GM21381 (cell line): ENCODE measurements around the gene MAML2.

Experiments
- ATAC-seq: cut with Tn5 transposase; IDR thresholded peaks from one replicate; pipeline ENCODE4 v1.9.1; 2021; ENCODE audit warnings: mild to moderate bottlenecking, moderate library complexity; ENCODE audit not compliant: unreplicated experiment

The MAML2 gene

DNA sequence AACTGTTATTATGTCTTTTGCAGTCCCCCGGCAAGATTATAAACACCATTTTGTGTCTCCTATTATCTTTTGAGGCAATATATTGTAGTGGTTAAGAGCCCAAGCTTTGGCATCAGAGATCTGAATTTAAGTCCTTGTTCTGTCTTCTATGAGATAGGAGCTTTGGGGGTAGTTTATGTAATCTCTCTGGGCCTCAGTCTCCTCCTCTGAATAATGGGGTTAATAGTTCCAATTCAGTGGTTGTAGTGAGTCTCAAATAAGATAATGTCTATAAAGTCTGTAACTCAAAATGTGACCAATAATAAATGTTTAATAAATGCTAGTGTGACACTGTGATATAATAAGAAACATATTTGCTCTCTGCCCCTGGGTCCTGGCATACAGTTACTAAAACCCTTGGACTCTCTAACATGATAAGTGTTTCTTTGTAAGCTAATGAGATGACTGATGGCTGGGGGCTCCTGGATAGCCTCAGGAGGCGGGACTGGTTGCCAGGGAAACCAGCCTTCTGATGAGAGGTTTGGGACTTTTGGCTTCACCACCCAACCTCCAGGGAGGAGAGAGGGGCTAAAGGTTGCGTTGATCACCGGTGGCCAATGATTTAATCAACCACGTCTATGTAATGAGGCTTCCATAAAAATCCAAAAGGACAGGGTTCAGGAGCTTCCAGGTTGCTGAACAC, 235.7 kb downstream of the MAML2 start:
- no peak for ATAC-seq

DNA sequence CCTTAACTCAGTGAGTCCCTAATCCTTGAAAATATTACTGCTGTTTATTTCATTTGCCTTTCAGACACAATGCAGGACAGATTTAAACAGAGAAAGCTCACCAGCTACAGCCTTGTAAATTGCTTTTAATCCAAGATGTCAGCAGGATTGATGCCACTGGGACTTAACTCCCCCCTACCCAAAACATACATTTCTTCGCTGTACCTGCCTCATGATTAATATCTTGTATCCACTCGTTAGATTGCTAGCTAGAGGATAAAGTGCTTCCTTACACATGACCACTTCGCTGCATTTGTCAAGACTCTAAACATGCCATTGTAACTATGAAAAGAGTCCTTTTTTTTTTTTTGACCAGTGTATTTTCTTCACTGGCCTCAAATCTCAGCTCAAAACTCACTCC, 236.3 kb downstream of the MAML2 start:
- ATAC-seq: no peak

DNA sequence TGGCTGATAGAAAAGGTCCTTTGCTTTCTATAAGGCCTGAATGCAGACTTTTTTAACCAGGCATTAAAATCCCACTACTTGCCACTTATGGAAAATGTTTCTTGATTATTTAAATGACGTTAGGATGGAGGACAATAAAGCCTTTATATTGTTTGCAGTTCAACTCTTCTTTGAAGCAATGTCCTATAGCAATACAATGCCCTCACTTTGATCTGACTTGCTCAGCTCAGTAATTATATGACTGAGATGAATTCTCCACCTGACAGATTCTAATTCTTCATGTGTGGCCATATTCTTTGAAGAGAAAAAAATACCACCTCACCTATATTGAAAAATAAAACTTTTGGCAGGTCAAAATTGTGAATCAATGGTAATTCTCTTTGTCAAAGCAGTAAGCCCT, 237.1 kb downstream of the MAML2 start:
- no peak for ATAC-seq

DNA sequence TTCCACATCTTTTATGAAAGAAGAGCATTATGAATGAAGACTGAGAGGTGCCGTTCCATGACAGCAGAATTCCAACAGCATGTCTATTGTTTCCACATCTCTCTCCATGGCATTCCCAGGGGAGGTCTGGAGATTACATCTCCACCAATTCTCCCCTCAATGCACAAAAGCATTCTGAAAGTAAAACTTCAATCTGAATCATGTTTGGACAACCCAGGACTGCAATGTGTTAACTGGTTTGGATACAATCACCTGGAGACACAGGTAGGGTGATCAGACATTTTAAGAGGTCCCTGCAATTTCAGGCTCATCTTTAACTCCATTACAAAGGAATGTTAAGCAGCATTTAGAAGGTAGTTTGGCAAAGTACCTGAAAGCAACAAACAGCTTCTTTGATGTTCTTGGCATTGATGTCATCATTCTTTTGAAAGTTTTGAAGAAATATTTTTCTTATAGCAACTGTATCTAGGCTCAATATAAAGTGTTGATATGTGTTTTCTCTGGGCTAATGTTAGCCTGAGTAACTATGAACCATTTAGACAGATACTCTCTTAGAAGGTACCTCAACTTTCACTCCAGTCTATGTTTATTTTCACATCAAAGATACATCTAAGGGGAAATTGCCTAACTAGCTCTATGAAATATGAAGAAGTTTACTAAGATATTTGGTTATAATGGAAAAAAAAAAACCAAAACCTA, 237.6 kb downstream of the MAML2 start:
- no peak for ATAC-seq

DNA sequence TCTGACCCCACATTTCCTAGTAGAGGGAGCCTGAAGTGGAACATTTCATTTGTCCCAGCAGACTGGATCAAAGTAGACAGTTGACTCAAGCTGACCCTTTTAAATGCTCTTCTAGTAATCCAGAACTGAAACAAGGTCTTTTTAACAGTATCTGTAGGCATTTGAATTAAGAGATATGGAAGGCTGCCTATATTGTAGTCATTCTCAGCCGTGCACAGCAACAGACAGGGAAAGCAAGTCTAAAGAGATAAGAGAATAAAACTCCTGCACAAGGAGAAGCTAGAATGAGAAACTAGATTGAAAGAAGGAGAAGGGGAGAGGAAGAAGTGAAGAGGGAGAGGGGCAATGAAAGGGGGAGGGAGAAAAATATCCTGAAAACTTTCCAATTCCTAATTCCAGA, 238.5 kb downstream of the MAML2 start:
- ATAC-seq: no peak

DNA sequence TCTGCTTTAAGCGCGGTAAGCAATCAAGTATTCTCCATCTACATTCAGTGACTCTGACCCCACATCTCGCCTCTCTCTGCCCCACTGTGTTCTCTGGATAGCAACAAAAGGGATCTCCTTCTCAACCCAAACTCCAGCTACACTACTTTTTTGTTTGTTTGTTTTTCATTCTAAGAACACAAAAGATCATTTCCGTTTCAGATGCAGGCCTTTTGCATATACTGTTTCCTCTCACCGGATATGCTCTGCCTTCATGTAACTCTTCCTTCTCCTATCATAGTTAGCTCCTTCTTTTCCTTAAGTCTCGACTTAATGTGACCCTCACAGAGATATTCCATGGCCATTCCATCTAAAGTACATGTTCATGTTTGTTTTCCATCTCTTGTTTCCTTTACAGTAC, 239.3 kb downstream of the MAML2 start:
- ATAC-seq: no peak

DNA sequence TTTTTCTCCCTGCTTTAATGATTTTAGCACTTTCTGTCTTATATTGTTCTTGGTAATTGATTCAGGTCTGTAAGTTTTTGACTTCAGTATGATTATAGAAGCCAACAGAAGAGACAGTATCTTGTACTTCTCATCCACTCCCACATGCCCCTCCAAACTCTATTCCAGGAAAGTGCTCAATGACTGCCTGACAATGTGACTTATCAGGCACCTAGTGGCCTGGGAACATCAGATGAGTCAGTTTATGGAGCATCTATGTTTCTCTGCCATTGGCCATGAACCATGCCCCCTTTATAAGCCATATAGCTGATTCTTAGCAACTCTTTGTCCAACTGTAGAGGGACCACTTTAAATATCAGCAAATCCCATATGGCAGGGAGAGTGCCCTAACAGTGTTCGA, 239.9 kb downstream of the MAML2 start:
- ATAC-seq: no peak

DNA sequence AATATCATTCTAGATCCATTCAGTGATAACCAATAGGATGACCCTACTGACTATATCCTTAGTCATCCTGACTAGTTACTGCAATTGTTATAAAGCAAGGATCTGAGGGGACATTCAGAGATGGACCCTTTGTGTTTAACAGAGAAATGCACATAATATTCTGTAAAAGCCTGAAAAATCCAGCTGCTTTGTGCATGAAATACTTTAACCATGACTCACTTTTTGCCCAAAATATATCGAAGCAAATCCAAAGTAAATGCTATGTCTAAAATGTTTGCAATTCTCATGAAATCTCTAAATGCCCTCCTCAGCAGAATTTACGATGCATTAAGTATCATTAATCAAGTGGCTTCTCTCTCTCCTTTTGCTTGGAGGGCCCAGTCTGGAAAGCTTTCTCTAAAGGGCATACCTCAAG, 240.3 kb downstream of the MAML2 start:
- ATAC-seq: no peak

DNA sequence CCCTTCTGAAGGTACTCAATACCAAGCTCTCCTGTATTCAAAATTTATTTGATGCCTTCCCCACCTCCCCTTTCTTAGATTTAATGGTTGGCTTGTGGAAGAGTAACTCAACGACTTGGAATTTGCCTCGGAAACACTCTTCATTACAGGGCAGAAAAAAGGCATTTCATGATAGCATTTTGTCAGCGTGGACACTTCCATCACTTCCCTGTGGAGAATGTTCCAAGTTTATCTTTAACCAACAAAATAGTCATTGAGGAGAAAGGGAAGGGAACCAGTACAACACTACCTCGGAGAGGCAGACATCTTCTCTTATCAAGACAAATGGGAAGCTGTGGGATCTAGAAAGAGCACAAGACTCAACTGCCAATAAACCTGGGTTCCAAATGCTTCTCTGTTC, 241.8 kb downstream of the MAML2 start:
- ATAC-seq: no peak

DNA sequence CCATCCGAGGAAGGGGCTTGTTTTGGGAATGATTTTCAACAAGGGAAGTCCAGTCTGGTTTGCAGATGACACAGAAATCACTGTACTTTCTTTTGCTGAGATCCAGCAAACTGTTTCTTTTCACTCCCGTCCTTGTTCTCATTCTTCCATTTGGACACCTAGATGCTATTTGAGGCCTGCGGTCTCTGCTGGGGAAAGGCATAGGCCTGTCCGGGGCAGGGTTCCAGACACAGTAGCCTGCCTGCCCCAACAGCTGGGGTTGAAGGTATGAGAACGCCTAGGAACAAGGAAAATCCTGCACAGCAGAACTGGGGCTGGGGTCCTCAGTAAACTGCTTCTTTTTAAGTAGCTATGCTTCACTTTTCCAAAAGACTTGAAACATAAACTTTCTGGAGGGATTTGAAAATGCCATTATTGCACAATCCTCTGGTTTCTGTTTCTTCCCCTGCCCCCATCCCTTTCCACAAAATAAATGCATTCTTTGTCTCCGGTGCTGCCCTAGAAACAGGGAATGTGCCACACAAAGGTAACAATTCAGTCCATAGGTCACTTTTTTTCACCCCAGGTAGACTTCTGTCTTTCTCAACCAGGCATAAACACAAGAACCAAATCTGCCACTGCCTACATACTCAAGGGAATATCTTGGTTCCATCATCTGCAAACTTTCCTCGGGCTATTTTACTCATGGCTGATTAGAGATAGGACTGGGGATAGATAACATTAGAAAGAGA, 244.3 kb downstream of the MAML2 start:
- ATAC-seq: no peak

DNA sequence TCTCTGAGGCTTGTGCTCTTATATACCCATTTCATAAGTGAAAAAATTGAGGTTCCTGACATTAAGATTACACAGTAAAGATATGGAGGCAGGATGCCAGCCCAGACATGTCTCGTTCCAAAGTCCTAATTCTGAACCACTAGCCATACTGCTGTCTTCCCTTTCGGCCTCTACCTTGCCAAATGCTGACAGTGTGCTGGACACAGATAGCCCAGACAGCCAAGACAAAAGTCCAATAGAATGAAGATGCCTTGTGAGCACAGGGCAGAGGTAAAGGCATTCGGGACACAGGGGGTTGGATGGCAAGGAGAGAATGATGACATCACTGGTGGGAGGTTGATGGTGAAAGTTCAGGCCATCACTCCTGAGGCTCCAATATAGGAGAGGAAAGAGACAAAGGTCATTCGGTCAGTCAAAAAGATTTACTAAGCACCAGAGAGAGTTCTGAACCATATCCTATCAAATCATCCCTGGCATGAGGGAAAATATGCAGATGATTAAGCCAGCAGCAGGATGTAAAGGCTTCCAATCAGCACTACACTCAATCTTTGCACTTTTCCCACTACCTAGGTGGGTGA, 245.1 kb downstream of the MAML2 start:
- no peak for ATAC-seq

DNA sequence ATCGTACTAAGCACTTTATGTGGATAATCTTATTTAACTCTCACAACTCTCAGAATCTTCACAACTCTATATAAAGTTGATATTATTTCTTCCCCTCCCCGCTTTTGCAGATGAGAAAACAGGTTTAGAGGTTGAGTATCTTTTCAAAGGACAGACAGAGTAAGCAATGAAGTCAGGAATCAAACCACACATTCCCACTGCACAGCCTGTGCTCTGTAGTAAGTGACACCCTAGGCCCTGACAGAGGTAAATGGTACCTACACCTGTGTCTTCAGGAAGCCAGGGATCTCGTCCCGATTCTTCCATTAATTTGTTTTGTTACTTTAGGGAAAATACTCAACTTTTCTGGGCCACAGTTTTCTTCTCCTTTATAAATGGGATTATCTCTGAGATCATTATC, 246.6 kb downstream of the MAML2 start:
- no peak for ATAC-seq

DNA sequence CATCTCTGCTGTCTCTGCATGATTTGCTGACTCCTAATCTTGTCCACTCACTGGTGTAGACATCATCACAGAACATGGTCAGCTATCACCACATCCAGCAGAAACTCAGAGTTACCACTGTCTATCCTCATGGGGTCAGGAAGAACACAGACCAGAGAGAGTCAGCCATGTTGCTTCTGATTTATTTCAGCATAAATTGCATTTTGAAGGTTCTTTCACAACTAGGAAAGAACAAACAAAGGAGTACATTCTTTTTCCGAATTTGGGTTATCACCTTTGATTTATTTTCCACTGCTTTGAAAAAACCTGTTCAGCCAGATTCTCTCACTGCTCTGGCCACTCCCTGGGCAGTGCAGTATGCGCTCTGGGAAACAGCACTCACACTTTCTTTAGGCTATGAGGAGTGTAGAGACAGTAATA, 247.1 kb downstream of the MAML2 start:
- no peak for ATAC-seq

DNA sequence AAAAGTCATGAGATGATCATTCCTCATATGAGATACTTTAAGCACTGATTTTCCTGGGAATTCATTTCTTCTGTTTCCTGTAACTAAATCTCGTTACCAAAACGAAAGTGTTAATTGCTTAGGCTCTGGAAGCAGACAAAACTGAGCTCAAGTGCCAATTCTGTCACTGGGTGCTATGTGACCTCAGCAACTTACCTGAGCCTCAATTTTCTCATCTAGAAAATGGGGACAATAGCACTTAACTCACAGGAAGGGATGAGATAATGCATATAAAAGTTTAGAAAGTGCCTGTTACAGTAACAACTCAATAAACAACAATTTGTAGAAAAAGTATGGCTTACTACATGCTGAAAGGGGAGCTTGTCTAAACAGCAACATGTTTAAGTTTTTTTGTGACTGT, 248.8 kb downstream of the MAML2 start:
- no peak for ATAC-seq

DNA sequence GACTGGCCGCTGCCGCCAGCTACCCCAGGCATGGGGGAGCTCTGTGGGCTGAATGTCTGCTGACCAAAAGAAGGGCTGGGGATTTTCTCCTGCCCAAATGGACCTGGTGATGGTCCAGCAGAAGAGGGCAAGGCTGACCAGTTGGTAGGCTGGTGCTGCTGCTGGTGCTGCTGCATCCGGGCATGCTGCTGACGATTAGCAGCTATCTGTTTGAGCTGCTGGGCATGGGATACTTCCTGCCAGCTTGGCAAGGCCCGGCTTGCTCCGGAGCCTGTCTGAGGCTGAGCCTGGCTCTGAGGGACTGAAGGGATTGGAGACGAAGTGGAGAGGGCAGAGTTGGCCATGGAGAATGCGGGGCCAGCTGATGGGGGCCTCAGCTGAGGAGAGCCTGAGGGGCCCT, 250.5 kb downstream of the MAML2 start:
- no peak for ATAC-seq

DNA sequence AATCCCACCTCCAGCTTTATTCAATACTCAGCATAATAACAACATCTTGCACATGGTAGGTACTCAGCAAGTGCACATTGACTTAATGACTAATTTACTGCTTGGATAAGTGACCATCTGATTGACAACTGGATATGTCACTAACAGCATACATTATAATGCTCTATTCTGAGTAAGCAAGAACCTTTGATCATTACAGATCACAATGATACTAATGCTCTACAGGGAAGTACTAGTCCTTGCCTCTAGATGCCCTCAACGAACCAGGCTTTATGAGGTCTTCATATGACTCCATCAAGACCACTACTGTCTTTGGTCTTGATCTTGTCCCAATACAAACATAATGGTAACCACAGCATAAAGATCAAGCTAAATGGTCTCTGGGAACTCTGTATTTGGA, 251.5 kb downstream of the MAML2 start:
- no peak for ATAC-seq

DNA sequence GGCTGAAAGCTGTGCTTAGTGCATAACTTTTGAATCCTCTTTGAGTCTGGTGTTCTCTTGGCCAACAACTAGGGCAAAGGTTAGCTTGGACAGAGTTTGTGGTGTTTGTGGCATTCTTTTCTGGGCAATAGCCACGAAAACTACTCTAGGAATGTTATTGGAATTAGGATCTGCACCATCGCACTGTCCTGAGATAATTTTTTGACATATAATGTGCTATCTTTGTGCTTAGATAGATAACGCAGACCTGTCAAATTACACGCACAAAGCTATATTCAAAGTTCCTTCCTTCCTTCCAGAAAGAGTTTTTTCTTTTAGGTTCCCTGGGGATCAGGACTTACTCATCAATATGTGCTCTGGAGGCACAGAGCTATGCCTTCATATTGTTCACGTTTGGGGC, 252.3 kb downstream of the MAML2 start:
- no peak for ATAC-seq

DNA sequence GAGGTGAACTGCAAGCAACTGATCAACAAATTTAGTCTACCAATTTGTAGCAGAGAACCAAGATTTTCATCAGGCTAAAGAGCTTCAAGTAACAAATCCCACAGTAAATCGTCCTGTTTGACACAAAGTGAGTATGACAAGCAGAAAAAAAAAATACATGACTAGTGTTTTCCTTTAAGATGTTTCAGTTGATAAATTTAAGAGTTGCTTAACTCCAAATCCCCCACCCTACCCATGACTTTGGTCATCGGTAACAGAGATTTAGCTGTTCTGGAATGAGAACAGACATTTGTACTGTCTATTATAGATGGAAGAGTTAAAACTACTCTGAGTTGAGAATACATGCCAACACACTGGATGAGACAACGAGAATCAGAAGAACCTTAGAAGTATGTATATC, 254.1 kb downstream of the MAML2 start:
- no peak for ATAC-seq

DNA sequence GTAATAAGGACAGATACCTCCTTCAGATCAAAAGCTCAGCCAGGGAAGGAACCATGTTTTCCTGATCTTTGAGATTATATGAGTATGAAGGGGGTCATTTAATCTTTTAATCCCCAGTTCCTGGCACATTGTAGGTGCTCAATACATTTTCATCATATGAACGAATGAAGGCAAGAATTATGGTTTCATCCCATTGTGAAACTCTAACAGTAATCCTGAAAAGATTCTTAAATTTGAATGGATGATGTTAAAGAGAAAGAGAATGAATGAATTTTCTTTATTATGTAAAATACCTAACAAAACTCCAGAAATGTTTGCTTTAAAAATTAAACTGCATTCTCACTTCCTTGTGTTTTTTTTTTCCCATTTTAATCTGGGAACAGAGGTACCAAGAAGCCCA, 256.9 kb downstream of the MAML2 start:
- ATAC-seq: no peak

DNA sequence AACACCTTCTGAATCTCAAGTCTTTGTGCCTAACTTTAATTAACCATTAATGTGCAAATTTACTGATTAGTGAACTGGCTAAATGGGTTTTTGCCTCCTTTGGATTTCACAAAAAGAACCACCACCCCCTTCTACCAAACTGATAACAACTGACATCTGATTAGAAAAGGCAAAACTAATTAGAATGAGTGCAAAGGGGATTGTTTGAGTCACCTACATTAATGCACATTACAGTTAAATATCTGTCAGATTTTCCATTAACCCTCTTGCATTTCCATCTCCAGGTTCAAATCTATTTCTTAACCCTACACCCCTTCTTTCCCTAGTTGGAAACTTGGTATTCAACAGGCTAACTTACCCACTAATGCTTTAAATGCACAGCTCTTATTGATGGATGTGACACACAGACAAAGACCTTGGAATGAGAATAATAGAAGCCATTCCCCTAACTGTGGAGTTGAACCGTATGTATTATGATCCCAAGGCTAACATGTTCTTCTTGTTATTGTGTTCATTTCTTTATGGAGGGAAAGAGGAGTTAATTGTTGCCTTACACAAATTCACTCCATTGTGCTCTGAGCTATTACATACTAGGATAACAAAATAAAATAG, 257.6 kb downstream of the MAML2 start:
- ATAC-seq: no peak

DNA sequence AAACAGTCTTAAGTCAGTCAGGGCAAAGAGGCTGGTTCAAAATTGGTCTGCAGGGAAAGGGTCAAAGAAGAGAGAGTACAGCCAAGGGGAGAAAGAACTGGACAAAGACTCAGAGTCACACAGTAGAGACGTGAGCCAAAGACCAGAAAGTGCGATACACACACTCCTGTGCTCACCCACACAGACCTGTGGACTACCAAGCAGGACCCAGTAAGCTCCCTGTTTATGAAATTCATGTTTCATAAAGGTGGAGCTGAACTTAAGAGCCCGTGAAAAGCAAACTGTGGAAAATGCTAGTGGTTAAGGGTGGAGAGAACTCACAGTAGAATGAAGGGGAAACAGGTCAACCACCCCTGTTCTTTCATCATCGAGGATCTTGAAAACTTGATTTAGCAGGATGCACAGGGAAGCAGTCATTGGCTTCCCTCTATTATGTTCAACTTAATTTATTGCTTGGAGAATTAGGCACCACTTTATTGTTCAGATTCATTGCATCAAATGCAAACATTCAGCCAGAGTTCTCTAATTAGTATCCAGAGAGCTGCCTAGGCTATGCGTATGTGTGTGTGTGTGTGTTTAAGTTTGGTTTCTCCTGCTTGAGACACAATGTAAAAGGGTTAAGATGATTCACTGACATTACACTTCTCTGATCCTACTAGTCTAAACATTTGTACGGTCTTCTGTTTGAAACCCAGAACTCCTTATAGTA, 258.2 kb downstream of the MAML2 start:
- ATAC-seq: no peak
